ENCODE data around the gene SPATA20. TPM values are rescaled to one million over a fixed set of nuclear protein-coding genes. Genes with fewer than 3 reads are reported as not detected.
A peak's percentile ranks its signal among the peaks of the same experiment; 100 is the strongest.

Gene SPATA20
- total and polyA plus RNA-seq, 2 of the 13 experiments (the other 11 are each of a cell fraction or from before 2014, with no cell fraction given): 36.1 to 64.8 TPM

- TF ChIP-seq ZNF597 (CRISPR knock-in tag; IDR thresholded peaks at IDR 0.05): no peak
- no peak for TF ChIP-seq NFRKB (IDR thresholded peaks at IDR 0.05)
- peak; percentile 87 for TF ChIP-seq RFX1 (IDR thresholded peaks at IDR 0.05)
Measured at GRCh38 chr17:50565402-50566350, 18.7 kb downstream of the SPATA20 start (continued).

GRCh38 chr17:50566886-50567285 is 19.9 kb downstream of the SPATA20 start:
- DNase-seq (ENCODE audit: low spot score) (no peak), ATAC-seq (no peak), FAIRE-seq (no peak)
- in situ Hi-C loops (cut with HindIII; ENCODE audit: extremely low pct_ligation_motif_present, low pct_unique_long_range_greater_than_20kb) (no loop called here), intact Hi-C loops (cut with micrococcal nuclease; ENCODE audit: unreplicated experiment) (no loop called here)
- Histone ChIP-seq H3K4me1 (ENCODE audit: insufficient read depth, low read length) (no peaks in the 10 kb centered on the region), H3K27ac (ENCODE audit: extremely low read length, insufficient read depth, low read length) (no peak overlapping the region), H3K4me3 (replicated peaks in 1 of 3; ENCODE audit: insufficient read depth in 1 of 3, low read depth in 2 of 3, low read length in 3 of 3) (no peak overlapping the region), H4K20me1 (ENCODE audit: insufficient read depth, low read length) (peaks cover 5% of the 10 kb centered on the region; the same call in 1 of the 2 replicates), H3K9me3 (ENCODE audit: low read length) (no peaks in the 10 kb centered on the region), H3K27me3 (ENCODE audit: control insufficient read depth in 1 of 2, insufficient read depth in 2 of 2, low read length in 2 of 2) (peaks cover 38 to 93% of the 10 kb centered on the region in 2 experiments), H3K4me2 (ENCODE audit: low read depth, low read length) (no peak overlapping the region), H3K9ac (ENCODE audit: insufficient read depth, low read depth, low read length) (no peak overlapping the region), H3K36me3 (replicated peaks in 1 of 2; ENCODE audit: control insufficient read depth in 1 of 2, insufficient read depth in 2 of 2, low read length in 2 of 2) (no peaks in the 10 kb centered on the region), H3K79me2 (ENCODE audit: insufficient read depth, low read length) (no peaks in the 10 kb centered on the region), H2AFZ (ENCODE audit: low read length) (no peak overlapping the region)
- no peak for TF ChIP-seq ZUFSP (CRISPR knock-in tag; IDR thresholded peaks at IDR 0.05; ENCODE audit: borderline replicate concordance)
- no peak for TF ChIP-seq ZSCAN29 (CRISPR knock-in tag; conservative IDR thresholded peaks at IDR 0.05)
- TF ChIP-seq KDM2A (CRISPR knock-in tag; IDR thresholded peaks at IDR 0.05; ENCODE audit: borderline replicate concordance, low read depth): no peak
- no peak for TF ChIP-seq JUN (CRISPR knock-in tag; IDR thresholded peaks at IDR 0.05)
- WGBS (ENCODE audit: low lambda C conversion rate): 40% methylated on average over 2 of the region's 2 CpGs
- BruUV-seq (replicated peaks): no TSS peak
- ChIA-PET CTCF (ENCODE audit: low intra/inter-chr PET ratio, low total read pairs) (no interaction called here), POLR2A (no interaction called here)

Data from HepG2 (cell line).